Endometrium (tissue), 2 donors: ENCODE results near the gene PHIP.
A peak's percentile ranks its signal among the peaks of the same experiment; 100 is the strongest.

Experiments used
- FAIRE-seq: peaks from 2 replicates; lab custom pipeline; 2012; peaks lifted over from hg19 to GRCh38; lab: Jason Lieb, UNC
- donor health status: control.
- donor health status: control.

Gene PHIP

GRCh38 chr6:79070206-79070825 lies 7.7 kb downstream of the PHIP start:
- no peak for FAIRE-seq

DNA sequence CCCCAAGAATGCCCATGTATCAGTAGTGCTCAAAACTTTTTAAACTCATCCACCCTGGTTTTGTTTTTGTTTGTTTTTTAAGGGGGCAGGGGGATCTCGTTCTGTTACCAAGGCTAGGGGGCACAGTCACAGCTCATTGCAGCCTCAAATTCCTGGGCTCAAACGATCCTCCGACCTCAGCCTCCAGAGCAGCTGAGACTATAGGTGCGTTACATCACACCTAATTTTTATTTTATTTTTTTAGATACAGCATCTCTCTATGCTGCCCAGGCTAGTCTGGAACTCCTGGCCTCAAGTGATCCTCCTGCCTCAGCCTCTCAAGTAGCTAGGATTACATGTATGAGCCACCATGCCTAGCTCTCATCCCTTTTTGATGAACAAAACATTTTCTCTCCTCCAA lies 11.2 kb downstream of the PHIP start:
- FAIRE-seq = no peak

DNA sequence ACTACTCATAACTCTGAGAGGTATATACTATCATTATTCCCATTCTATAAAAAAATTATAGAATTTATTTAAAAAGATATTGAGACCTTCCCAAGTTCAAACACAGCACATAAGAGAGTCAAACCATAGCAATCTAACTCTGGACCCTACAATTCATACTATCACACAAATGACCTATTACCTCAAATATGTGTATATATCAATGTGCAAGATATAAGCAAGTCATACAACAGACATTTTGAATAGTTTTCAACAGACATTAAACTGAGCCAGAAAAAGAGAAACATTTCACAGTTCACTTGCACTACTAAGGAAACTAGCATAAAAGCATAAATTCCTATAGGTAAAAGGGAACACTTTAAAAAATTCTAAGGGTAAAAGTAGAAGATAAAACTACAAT lies 11.7 kb downstream of the PHIP start:
- no peak for FAIRE-seq

DNA sequence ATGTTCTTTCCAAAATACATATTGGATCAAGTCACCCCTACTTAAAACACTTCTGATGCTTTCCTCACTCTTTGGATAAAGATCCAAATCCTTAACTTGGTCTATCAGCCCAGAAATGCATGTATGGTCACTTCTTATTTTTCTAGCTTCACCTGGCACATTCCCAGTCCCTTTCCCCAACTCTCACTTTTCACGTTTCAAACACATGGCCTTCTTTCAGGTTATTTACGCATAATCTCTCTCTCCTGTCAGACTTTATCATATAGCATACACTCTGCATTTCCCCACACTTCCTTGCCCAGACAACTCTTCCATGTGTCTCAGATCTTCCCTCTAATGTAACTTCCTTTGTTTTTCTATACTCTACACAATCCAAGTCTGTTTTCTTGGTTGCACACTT lies 12.8 kb downstream of the PHIP start:
- no peak for FAIRE-seq

DNA sequence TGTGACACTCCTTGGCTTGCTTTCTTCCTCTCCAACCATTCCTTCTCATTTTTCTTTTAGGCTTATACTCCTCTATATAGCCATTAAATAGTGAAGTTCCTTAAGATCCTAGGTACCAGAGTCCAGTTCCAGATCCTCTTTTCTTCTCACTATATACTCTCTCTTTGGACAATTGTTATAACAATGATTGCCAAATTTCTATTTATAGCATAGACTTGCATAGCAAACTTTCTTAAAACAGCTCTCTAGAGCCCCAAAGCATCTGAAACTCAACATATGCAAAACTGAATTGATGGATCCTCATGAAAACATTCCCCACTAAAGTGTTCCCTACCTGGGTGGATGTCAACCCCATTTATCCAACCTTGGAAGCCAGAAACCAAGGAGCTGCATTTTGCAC lies 13.4 kb downstream of the PHIP start:
- FAIRE-seq = no peak

- no peak for FAIRE-seq
Measured at GRCh38 chr6:79062708-79063107, 15.3 kb downstream of the PHIP start.

DNA sequence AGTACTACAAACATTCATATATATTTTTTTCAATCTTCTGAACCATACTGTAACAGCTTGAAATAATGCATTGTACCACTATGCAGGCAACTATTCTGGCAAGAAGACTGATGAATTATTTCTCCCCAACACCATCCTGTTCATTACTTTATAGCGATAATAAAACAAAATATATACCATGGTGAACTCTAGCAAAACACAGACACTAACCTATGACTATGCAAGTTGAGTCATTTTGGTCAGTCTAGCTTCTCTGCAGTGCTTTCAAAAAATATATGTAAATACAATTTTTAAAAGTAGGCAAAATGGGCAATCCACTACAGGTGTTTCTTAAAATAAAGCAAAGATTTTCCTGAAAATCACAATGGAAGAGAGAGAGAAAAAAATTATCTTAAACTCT lies 20.3 kb downstream of the PHIP start:
- no peak for FAIRE-seq

DNA sequence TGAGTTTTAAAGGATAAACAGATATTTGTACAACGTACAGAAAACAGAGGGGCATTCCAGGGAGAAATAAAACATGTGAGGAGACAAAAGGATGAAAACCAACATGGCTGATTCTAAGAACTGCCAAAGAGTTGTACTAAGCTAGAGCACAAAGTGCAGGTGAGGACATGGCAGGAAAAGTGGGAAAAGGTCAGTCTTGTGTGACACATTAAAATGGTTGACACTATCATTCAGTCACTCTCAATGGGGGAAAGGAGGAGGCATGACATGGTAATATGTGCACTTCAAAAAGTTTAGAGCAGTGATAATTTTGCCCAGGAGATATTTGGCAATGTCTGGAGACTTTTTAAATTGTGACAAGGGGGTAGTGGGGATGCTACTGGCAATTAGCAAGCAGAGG lies 21.8 kb downstream of the PHIP start:
- no peak for FAIRE-seq

- FAIRE-seq = no peak
Measured at GRCh38 chr6:79048611-79049010, 29.4 kb downstream of the PHIP start.

DNA sequence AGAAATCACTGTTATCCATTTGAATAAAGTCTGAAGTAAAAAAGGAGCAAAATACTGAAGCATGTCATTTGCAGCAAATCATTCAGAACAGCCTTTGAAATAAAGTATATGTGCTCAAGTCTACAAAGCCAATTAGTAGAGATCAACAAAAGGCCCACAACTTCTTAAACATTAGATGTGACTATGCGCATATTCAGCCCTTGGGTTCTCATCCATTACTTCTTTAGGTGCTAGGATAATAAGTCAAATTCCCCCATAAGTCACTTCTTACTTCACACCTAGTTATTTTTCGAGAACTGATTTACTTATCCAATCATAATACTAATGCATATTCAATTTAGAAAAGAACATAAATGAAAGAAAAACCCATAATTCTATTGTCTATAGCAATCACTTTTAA lies 31.0 kb downstream of the PHIP start:
- FAIRE-seq = no peak

- no peak for FAIRE-seq
Measured at GRCh38 chr6:79045966-79046365, 32.1 kb downstream of the PHIP start.

DNA sequence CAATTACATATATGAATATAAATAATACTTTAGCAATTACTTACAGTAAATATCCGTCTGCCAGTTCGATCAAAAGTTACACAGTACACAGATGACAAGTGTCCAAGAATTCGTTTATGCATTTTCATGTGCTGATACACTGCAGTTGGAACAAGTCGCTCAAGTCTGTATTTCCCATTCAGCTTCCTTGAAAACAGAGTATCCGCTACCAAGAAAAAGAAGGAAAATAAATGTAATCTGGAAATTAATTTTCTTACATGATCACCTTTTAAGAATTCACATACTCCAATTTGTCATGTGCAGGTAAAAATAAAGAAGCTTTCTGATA lies 35.3 kb downstream of the PHIP start:
- FAIRE-seq = no peak

DNA sequence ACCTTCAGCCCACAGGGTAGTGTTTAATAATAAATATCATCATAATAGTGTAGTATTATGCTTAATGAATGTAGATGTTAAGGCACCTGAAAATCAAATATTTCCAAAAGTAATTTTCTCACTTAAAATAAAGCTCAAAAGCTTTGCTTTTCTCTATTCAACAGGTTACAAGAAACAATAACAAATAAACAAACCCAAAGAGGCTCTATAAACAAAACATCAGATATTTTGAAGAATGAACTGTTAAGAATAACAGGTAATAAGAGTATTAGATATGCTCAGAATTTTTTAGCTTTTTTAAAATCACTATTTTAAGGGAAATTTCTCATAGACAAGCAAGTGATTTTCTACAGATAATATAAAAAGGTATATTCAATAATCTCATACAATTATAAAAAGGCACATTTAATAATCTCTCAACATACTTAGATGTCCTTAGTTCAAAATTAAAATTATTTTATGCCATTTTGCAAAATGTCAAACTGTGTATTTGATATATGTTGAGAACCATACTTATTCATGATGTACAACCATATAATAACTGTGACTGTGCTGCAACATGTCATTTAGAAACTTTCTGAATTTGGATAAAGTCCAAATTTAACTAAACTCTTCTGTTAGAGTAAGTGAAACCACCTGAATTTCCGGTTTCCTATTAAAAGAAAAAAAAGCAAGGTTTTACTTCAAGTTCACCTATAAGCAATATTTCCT lies 35.8 kb downstream of the PHIP start:
- no peak for FAIRE-seq

DNA sequence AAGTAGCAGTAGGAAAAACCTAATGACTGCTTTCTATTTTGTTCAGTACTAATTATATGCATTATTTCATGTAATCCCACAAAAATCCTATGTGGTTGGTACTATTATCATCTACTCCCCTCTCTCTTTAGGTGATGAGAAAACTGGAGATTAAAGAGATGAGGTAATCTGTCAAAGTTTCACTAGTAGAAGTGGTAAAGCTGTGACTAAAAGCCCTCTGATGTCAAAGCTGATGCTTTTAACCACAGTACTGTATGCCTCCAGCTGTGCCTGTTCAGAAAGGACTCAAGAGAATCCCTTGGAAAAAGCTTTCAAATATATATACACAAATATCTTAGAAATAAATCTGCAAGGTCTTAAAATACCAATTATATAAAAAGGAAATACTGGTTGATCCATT lies 38.0 kb downstream of the PHIP start:
- no peak for FAIRE-seq

- no peak for FAIRE-seq
Measured at GRCh38 chr6:79038061-79038460, 40.0 kb downstream of the PHIP start.

DNA sequence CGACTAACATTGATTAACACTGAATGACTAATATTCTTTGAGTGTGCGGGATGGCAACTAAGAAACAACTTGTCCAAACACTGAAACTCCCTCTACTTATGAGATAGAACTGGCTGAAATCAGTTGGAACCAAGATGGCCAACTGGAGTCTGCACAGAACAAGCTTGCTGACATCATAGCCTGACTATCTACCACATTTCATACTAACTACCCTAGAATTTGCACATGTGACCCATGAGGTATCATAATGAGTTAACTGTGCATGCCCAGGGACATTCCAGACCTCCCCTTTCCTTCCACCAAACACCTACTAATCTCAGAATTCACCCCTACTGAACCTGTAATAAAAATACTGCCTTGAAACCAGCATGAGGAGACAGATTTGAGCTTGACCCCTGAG lies 43.2 kb downstream of the PHIP start:
- no peak for FAIRE-seq

DNA sequence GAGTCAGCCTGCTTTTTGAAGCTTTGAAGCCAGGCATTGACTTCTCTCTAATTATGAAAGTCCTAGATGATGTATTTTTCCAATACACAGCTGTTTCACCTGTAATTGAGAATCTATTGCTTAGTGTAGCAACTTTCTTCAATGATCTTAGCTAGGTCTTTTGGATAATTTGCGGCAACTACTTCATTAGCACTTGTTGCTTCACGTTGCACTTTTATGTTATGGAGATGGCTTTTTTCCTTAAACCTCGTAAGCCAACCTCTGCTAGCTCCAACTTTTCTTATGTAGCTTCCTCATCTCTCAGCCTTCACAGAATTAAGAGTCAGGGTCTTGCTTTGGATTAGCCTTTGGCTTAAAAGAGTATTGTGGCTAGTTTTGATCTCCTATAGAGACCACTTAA lies 44.8 kb downstream of the PHIP start:
- no peak for FAIRE-seq

DNA sequence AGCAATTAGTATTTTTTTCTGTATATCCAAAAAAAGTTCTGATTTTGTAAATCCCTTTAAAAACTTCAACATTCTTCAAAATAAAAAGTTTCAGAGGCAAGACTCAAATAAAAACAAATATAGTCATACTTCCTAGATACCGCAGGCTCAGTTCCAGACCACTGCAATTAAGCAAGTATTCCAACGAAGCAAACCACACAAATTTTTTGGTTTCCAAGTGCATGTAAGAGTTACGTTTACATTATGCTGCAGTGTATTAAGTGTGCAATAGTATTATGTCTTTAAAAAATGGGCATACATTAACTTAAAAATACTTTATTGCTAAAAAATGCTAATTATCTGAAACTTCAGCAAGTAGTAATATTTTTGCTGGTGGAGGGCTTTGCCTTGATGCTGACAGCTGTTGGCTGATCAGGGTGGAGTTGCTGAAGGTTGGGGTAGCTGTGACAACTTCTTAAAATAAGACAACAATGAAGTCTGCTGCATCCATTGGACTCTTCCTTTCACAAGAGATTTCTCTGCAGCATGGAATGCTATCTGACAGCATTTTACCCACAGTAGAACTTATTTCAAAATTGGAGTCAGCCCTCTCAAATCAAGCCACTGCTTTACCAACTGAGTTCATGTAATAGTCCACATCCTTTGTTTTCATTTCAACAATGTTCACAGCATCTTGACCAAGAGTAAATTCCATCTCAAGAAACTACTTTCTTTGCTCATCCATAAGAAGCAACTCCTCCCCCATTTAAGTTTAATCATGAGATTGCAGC lies 46.0 kb downstream of the PHIP start:
- no peak for FAIRE-seq

- FAIRE-seq = no peak
Measured at GRCh38 chr6:79030511-79030910, 47.5 kb downstream of the PHIP start.

DNA sequence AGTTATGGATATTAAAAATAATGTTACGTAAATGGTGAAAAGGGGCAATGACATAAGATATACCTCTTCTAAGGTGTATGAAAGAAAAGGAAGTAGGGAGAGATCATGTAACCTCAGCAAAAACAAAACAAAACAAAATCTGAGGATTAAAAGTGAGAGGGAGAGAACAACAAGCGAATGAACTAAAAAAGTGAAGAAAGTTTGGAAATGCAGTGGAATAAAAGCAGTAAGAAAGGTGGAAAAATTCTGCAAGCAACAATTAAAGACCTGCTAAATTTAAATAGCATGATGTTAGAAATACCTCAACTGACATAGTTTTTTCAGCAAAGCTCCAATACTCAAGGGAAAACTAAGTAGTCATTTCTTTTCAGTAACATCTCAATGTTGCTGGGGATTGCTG lies 48.0 kb downstream of the PHIP start:
- no peak for FAIRE-seq

- no peak for FAIRE-seq
Measured at GRCh38 chr6:79028641-79029314, 49.3 kb downstream of the PHIP start.

DNA sequence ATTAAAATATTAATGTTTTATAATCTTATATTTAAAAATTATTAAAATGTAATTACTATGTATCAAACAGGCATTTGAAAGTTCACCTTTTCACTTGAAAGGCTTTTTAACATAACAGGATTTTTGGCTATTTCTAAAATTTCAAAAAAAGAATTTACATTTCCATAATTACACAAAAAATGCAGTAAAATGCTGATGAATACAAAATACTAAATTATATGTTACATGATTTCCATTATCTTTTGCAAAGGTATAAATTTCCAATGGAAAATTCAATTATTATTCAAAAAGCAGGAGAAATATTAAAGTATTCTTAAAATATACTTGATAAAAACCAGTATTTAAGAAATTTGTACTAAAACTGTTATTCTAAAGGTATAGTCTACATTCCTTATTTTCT lies 66.1 kb downstream of the PHIP start:
- FAIRE-seq = peak; percentile 76

GRCh38 chr6:79010422-79010821 lies 67.6 kb downstream of the PHIP start:
- no peak for FAIRE-seq
